Inferior parietal cortex (tissue), 1 donor: ENCODE data around the gene GRAMD1B.

Source experiments
- DNase-seq: peaks from one replicate; pipeline ENCODE4 v3.0.0-alpha.2; 2016; ENCODE audit errors: extremely low spot score

Gene GRAMD1B

GRCh38 chr11:123429913-123430720, at the start of gene GRAMD1B:
GRAMD1B (plus strand) TSS chr11:123430269; CDS start chr11:123430793, 524 bp downstream.
- DNase-seq: no peak

GRCh38 chr11:123381149-123381548, 48.9 kb upstream of the GRAMD1B start:
- DNase-seq: no peak

GRCh38 chr11:123381817-123382554, 48.1 kb upstream of the GRAMD1B start:
- no peak for DNase-seq

GRCh38 chr11:123382555-123383074, 47.5 kb upstream of the GRAMD1B start:
- no peak for DNase-seq

- no peak for DNase-seq
These were observed 46.0 kb upstream of the GRAMD1B start for GRCh38 chr11:123384116-123384515.

GRCh38 chr11:123386796-123387510, 43.1 kb upstream of the GRAMD1B start:
- no peak for DNase-seq

GRCh38 chr11:123388640-123389039, 41.4 kb upstream of the GRAMD1B start:
- DNase-seq: no peak

- no peak for DNase-seq
These were observed 39.9 kb upstream of the GRAMD1B start for GRCh38 chr11:123390146-123390545.

GRCh38 chr11:123391646-123392348, 38.3 kb upstream of the GRAMD1B start:
- DNase-seq: no peak

GRCh38 chr11:123392431-123392830, 37.6 kb upstream of the GRAMD1B start:
- no peak for DNase-seq

- DNase-seq: no peak
These were observed 37.2 kb upstream of the GRAMD1B start for GRCh38 chr11:123392844-123393243.

GRCh38 chr11:123393312-123393927, 36.6 kb upstream of the GRAMD1B start:
- no peak for DNase-seq

- no peak for DNase-seq
These were observed 25.4 kb upstream of the GRAMD1B start for GRCh38 chr11:123404676-123405075.

GRCh38 chr11:123405123-123405592, 24.9 kb upstream of the GRAMD1B start:
- no peak for DNase-seq

GRCh38 chr11:123406441-123407129, 23.5 kb upstream of the GRAMD1B start:
- DNase-seq: no peak

- peak; percentile 32 for DNase-seq
These were observed 22.7 kb upstream of the GRAMD1B start for GRCh38 chr11:123407130-123407995.

- no peak for DNase-seq
These were observed 22.0 kb upstream of the GRAMD1B start for GRCh38 chr11:123407996-123408597.

GRCh38 chr11:123408619-123409455, 21.2 kb upstream of the GRAMD1B start:
- DNase-seq: no peak
